KOPT-K1 (cell line): ENCODE measurements around the gene TUBB.

ENCODE experiments used
- H3K27ac ChIP-seq: fragments of 200-600 bp; sonication (generic); 2 replicates; pipeline ENCODE4 v1.5.1; 2016; ENCODE audit warnings: antibody characterized with exemption, mild to moderate bottlenecking, low read depth, low read length; ENCODE audit not compliant: poor library complexity, severe bottlenecking
- H3K36me3 ChIP-seq: fragments of 200-600 bp; sonication (generic); 2 replicates; pipeline ENCODE4 v1.5.1; 2017; ENCODE audit warnings: antibody characterized with exemption, mild to moderate bottlenecking, low read length, moderate library complexity; ENCODE audit not compliant: insufficient read depth
- H3K9me3 ChIP-seq: fragments of 200-600 bp; sonication (generic); 2 replicates; pipeline ENCODE4 v1.5.1; 2017; ENCODE audit warnings: antibody characterized with exemption, low read length, mild to moderate bottlenecking; ENCODE audit not compliant: insufficient read depth, poor library complexity, severe bottlenecking

Gene TUBB

GRCh38 chr6:30719791-30720737, at the start of gene TUBB:
Gene TUBB, plus strand, starts transcription at chr6:30720352. Its CDS starts 155 bp downstream, at chr6:30720507.
- peak within 1 kb of the TSS; percentile 98 for H3K27ac ChIP-seq
- peaks cover 39% of the 10 kb centered on the region for H3K36me3 ChIP-seq

DNA sequence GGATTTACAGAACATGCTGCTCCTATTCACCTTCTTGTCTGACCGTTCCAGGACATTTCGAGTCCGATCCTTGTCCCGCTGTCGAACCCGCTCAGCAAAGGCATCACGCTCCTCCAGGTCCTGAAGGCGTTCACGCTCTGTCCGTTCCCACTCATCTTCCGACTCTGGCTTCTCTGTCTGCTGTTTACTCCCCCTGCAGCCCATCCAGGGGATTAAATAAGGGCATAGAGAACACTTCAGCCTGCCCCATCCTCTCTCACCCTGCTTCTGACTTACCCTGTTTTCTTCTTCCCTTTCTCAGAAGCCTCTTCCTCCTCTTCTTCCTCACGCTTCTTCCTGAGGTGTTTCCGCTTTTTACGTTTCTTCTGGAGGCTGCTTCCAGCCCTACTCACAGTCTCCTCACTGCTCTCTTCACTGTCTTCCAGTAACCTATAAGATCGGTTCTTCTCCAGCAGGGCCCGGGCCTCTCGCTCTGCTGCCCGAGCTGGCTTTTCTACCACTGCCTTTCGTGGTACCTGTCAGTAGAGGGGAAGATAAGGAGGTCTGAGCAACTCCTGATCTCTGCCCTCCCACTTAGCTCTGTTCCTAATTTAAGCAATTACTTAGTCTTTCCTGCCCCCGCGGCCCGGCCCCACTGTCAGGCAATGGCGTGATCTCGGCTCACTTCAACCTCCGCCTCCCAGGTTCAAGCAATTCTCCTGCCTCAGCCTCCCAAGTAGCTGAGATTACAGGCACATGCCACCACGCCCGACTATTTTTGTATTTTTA, 49.2 kb upstream of the TUBB start:
- Histone ChIP-seq H3K27ac (no peak overlapping the region), H3K9me3 (no peaks in the 10 kb centered on the region), H3K36me3 (peaks cover 51% of the 10 kb centered on the region)

More at GRCh38 chr6:30719791-30720737, at the start of gene TUBB:
- no peaks in the 10 kb centered on the region for H3K9me3 ChIP-seq

DNA sequence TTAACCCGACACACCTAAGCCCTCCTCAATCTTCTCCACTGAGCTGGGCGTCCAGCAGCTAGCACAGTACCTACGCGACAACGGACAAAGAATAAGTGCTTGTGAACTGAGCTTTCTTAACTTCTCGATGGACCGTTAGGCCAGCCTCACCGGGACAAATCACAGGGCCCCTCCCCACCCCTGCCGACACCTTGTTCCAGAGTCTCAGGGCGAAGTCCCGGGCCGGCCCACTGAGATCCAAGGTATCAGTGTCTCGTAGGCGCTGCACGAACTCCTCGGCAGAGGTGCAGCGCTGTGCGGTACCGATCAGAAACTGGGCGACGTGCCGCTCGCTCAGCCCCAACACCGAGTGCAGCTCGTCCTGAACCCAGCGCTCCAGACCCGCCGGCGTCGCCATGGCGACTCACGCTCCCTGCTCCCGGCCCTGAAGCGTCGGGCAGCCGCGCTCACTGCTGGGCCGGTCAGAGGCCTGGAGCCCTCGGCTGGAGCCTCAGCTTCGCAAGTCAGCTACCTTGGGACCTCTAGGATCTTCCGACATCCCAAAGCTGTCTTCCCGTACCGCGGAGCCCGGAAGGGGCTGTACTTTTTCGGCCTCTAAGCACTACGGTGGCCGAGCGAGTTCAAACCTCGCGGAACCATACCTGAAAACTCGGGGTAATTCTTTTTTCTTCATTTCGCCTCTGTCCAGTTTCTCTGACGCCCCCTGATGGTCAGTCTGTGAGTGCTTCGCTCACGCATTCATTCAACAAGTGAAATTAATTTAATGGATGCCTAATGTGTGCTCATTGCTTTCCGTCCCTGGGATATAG, 47.5 kb upstream of the TUBB start, which contains the start of gene DHX16:
TSS of gene DHX16 (minus strand) at position 562 of the 809 bp plus-strand sequence. CDS start at position 397, 165 bp downstream.
- H3K27ac ChIP-seq, result peak within 1 kb of the TSS; percentile 65
- H3K36me3 ChIP-seq, result peaks cover 51% of the 10 kb centered on the region
- H3K9me3 ChIP-seq, result no peaks in the 10 kb centered on the region

DNA sequence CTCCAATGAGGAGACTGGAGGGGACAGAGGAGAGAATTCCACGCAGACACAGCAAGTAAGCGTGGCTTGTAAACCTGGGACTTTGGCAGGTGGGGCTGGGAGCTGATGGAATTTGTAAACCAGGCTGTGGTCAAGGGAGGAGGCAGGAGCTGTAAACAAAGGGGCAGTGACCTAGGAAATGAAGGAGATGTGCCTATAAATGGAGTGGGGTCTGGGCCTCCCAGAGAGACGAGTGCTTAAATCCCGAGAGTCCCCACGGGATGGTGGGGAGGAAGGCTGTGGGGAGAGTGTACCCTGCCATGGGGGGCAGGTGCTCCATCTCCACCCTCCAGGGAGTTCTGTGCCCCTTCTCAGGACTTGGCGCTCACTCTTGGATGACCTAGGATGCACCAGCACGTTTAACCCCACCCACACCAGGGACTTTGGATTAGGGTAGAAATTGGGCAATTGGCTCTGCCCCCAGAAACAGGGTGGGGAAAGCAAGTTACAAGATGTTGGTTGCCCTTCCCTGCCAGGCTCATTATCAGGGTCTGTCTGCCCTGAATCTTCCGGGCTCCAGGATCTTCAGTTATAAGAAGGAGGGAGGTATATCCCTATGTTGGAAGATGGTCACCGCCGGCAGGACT, 43.4 kb upstream of the TUBB start:
- peaks cover 57% of the 10 kb centered on the region for H3K36me3 ChIP-seq
- H3K27ac ChIP-seq, result no peak overlapping the region
- no peaks in the 10 kb centered on the region for H3K9me3 ChIP-seq

- peaks cover 58% of the 10 kb centered on the region for H3K36me3 ChIP-seq
- peak overlapping the region; percentile 75 for H3K27ac ChIP-seq
- no peaks in the 10 kb centered on the region for H3K9me3 ChIP-seq
Measured at GRCh38 chr6:30678964-30679726, 41.0 kb upstream of the TUBB start.

- Histone ChIP-seq H3K36me3 (peaks cover 58% of the 10 kb centered on the region), H3K9me3 (no peaks in the 10 kb centered on the region), H3K27ac (peak overlapping the region; percentile 75)
Measured at GRCh38 chr6:30679765-30680535, 40.2 kb upstream of the TUBB start.

DNA sequence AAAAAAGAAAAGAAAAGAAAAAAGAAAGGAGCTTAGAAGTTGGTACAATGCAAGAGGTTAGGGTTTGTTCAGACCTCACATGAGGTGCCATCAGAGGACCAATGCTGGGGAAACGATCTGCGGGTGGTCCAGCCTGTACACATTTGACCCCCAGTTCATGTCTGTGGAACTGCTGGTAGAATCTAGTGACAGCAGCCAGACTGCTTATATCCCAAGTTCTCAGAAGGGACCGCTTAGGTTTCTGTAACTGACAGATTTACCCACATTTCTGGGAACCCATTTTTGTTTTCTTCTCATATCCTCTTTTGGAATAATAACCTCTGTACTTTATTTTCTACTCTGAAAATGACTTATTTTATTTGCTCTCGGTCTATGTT, 38.4 kb upstream of the TUBB start:
- H3K36me3 ChIP-seq, result peaks cover 47% of the 10 kb centered on the region
- peak overlapping the region; percentile 94 for H3K27ac ChIP-seq
- H3K9me3 ChIP-seq, result no peaks in the 10 kb centered on the region

DNA sequence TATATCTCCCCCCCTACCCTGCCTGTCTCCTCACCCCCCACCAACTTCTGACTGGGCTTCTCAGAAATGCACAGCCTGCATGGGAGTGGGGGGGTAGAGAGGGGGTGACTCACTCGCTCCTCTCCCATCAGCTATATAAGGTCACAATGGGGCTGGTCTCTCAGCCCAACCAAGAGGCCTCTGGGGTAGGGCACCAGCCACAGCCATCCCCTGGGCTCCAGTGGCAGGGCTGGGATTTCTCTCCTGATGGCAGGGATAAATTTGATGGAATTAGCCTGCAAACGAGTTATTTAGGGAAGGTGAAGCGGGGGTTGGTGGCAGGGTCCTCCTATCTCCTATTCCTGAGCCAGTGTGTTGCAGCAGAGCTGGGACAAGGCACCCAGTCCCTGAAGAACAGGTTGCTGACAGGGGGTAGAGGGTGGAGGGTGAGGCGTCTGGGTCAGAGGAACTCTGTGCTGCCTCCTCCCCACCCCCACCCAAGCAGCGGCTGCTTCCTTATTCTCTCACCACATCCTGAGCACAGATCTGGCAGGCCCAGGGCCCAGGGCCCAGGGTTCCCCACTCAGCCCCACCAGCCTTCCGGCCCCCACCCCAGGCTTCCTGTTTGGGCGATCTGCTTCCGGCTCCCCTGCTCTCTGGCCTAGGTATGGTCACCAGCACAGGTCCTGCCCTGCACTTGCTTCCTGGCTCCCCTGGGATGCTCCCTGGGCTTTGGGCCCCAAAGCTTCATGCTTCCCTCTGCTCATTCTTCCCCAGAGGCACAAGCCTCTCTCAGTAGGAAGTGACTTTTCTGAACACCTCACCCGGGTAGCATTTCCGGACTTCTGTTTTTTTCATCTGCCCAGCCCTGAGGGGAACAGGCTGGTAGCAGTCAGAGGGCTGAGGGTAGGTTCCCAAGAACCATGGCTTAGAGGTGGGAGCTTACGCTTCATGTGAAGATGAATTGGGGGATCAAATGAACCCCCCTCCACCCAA, 37.7 kb upstream of the TUBB start:
- Histone ChIP-seq H3K27ac (peak overlapping the region; percentile 94), H3K36me3 (peaks cover 40% of the 10 kb centered on the region)

DNA sequence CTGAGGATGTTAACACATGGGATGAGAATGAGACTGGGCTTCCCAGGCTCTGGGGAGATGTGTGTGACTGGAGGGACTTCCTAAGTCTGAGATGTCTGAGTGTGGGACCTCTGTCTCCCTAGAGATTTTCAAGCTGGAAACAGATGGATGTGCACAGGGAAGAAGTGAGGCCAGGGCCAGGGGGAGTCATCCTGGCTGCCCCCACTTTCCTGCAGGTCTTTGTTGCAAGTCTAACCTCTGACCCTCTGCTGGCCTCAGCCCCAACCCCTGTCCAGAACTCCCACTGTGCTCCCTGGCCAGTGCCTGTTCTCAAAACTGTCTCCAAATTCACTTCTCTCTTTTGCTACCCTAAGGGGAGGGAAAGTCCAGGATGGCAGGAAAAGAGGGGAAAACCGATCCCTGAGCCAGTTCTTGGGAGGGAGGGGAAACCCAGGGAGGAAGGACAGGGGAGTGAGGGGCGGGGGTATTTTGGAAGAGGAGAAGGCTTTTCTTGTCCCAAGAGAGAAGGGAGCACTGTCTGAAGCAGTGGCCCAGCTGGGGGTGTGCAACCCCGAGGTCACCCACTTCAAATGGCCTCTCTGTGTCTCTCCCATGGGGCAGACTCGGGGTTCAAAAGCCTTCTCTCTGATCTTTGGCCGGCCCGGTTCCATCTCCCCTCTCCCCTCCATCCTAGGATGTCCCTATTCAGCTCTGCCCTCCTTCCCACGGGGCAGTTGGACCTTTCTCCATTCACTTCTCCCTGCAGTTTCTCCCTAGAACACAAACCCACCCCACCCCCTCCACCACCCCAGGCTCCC, 36.8 kb upstream of the TUBB start:
- peaks cover 34% of the 10 kb centered on the region for H3K36me3 ChIP-seq
- H3K9me3 ChIP-seq, result no peaks in the 10 kb centered on the region
- peak overlapping the region; percentile 94 for H3K27ac ChIP-seq

More for the DNA sequence above, 37.7 kb upstream of the TUBB start:
- H3K9me3 ChIP-seq, result no peaks in the 10 kb centered on the region

- Histone ChIP-seq H3K9me3 (no peaks in the 10 kb centered on the region), H3K27ac (peak overlapping the region; percentile 94), H3K36me3 (peaks cover 31% of the 10 kb centered on the region)
Measured at GRCh38 chr6:30683980-30684338, 36.2 kb upstream of the TUBB start.

DNA sequence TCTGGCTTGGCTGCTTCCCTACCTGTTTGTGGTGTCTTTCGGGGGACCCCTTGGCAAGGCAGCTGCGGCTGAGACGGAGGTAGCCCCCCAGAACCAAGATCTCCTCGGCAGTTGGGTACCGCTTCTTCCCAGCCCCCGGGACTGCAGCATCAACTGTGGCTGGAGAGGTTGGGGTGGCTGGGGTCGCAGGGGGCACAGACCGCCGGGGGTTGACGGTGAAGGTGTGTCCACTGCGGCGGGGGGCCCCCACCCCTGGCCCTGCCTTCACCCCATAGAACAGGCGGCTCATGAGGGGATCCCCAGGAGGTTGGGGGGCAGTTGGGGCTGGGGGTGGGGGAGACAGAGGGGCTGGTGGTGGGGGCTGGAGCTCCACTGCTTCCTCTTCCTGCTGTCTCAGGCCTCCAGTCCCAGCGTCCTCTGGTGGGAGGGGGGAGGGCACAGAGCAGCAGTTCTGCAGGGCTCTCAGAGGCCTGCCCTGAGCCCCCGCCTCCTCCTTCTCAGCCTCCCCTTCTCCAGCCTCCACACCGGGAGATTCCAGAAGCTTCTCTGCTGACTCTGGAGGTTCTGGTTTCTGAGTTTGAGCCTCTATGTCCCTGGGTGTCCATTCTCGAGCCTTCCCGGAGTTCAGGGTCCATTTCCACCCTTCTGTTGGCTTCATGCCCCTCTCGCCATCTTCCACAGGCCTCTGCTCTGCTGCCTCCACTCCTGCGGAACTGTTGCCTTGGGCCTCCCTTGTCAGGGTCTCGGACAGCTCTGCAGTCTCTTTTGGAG, 35.6 kb upstream of the TUBB start:
- Histone ChIP-seq H3K36me3 (peaks cover 29% of the 10 kb centered on the region), H3K9me3 (no peaks in the 10 kb centered on the region), H3K27ac (peak overlapping the region; percentile 94)
